ES-I3 (cell line): Measurements from ENCODE around the gene WDR73.

Source experiments
- H3K36me3 ChIP-seq: 2 replicates; pipeline ENCODE4 v1.6.1; 2013; ENCODE audit warnings: mild to moderate bottlenecking, low read length, control low read depth, moderate library complexity; ENCODE audit not compliant: insufficient read depth
- H3K4me1 ChIP-seq: 2 replicates; pipeline ENCODE4 v1.6.1; 2013; ENCODE audit warnings: mild to moderate bottlenecking, control low read depth, low read length; ENCODE audit not compliant: insufficient read depth
- H3K9ac ChIP-seq: 2 replicates; pipeline ENCODE4 v1.6.1; 2013; ENCODE audit warnings: low read depth, mild to moderate bottlenecking, low read length, moderate library complexity
- H3K9me3 ChIP-seq: 2 replicates; pipeline ENCODE4 v1.6.1; 2013; ENCODE audit warnings: mild to moderate bottlenecking, low read length, moderate library complexity; ENCODE audit not compliant: control insufficient read depth, insufficient read depth

The WDR73 gene

GRCh38 chr15:84616235-84616634 is 37.8 kb downstream of the WDR73 start:
- Histone ChIP-seq H3K4me1 (no peaks in the 10 kb centered on the region; the same call in 1 of the 2 replicates), H3K9ac (no peak overlapping the region), H3K9me3 (peaks cover 17% of the 10 kb centered on the region), H3K36me3 (peaks cover 24% of the 10 kb centered on the region)

- Histone ChIP-seq H3K9me3 (no peaks in the 10 kb centered on the region), H3K4me1 (peaks cover 3% of the 10 kb centered on the region; the same call in 1 of the 2 replicates), H3K9ac (no peak overlapping the region)
Observed at GRCh38 chr15:84611631-84612030, 42.5 kb downstream of the WDR73 start.

GRCh38 chr15:84609818-84610525 is 44.1 kb downstream of the WDR73 start:
- H3K4me1 ChIP-seq, result peaks cover 15% of the 10 kb centered on the region
- H3K36me3 ChIP-seq, result peaks cover 27% of the 10 kb centered on the region
- no peak overlapping the region for H3K9ac ChIP-seq
- no peaks in the 10 kb centered on the region for H3K9me3 ChIP-seq

More at GRCh38 chr15:84611631-84612030, 42.5 kb downstream of the WDR73 start:
- peaks cover 15% of the 10 kb centered on the region for H3K36me3 ChIP-seq

DNA sequence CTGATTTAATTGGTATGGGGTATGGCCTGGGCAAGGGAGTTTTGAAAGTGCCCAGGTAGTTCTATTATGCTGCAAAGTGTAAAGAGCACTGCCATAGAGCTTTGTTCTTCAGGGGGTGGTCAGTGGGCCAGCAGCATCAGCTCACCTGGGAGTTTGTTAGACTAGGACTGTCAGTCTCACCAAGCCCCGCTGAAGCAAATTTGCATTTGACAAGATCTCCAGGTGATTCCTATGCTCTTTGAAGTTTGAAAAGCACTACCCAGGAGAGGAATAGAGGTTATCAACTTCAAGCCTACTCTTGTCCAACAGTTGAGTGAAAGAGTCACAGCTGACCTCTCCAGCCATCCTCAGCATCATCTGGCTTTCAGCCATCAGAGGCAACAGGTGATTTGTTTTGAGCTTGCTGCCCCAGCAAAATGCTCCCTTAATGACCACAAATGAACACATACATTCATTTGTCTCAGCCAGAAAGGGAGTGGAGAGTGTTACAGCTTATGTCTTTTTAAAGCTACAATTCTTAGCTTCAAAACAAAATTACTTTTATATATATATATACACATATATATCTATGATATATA is 45.3 kb downstream of the WDR73 start:
- Histone ChIP-seq H3K36me3 (peaks cover 33% of the 10 kb centered on the region), H3K9me3 (no peaks in the 10 kb centered on the region), H3K4me1 (peaks cover 23% of the 10 kb centered on the region), H3K9ac (no peak overlapping the region)

DNA sequence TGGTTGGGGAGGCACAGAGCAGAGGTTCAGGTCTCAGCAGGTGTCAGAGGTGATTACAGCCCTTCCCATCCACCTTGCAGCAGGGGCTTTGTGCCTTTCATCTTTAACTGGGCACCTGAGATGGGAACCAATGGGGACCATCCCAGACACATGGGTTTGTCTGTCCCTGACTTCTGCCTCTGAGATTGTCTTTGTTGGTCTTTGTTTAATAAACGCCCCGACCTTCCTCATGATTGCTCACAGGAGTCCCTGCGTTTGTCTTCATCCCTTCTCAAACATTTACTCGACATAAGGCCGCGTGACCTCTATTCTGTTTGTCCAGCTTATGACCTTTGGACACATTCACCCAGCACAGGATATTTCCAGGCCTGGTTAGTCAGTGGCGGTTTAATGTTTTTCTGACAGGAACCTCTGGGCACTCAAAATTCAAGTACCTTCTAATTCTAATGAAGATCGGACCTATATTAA is 47.4 kb downstream of the WDR73 start:
- no peaks in the 10 kb centered on the region for H3K9me3 ChIP-seq
- peaks cover 31% of the 10 kb centered on the region for H3K36me3 ChIP-seq
- H3K4me1 ChIP-seq, result peaks cover 23% of the 10 kb centered on the region
- no peak overlapping the region for H3K9ac ChIP-seq

DNA sequence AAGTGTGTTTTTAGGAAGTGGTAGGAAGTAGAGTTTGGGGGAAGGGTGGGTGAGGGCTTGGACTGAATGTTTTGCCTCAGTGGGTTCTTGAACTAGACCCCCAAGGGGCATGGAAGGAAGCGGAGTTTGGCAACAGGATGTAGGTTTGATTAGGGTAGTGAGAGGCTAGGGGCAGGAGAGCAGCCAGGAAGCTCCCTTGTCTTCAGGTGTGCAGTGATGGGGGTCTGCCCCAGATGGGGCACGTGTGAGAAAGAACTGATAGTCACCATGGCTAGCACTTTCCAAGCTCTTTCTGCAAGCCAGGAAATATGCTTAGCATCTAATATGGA is 48.6 kb downstream of the WDR73 start:
- peaks cover 23% of the 10 kb centered on the region for H3K4me1 ChIP-seq
- H3K9me3 ChIP-seq, result no peaks in the 10 kb centered on the region
- no peak overlapping the region for H3K9ac ChIP-seq
- H3K36me3 ChIP-seq, result peaks cover 29% of the 10 kb centered on the region

GRCh38 chr15:84604826-84605553 is 49.1 kb downstream of the WDR73 start:
- Histone ChIP-seq H3K9ac (0 out of 2 replicates have a peak overlapping the region, but pooled peaks have one; percentile 21), H3K9me3 (no peaks in the 10 kb centered on the region), H3K36me3 (peaks cover 29% of the 10 kb centered on the region), H3K4me1 (peaks cover 23% of the 10 kb centered on the region)

DNA sequence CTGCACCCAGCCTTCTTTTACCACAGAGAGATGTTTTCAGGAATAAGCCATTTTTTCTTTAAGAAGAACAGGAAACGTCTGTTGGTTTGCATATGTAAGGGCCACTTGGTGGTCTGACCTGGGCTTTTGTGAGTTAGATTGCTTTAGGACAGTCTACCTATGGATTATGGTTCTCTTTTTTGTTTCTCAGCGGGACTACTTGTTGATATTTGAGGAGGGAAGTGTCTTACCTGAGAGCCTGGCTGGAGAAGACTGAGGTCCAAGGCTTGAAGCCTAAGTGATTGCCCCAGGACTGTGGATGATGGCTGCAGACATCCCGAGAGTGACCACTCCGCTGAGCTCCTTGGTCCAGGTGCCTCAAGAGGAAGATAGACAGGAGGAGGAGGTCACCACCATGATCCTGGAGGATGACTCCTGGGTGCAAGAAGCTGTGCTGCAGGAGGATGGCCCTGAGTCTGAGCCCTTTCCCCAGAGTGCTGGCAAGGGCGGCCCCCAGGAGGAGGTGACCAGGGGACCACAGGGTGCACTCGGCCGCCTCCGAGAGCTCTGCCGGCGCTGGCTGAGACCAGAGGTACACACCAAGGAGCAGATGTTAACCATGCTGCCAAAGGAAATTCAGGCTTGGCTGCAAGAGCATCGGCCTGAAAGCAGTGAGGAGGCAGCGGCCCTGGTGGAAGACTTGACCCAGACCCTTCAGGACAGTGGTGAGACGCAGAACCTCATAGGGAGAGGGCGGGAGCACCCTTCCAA is 50.3 kb downstream of the WDR73 start:
- H3K36me3 ChIP-seq, result peaks cover 27% of the 10 kb centered on the region
- peaks cover 23% of the 10 kb centered on the region for H3K4me1 ChIP-seq
- H3K9me3 ChIP-seq, result no peaks in the 10 kb centered on the region
- peak overlapping the region; percentile 33; the same call in 1 of the 2 replicates for H3K9ac ChIP-seq

- Histone ChIP-seq H3K9me3 (no peaks in the 10 kb centered on the region), H3K4me1 (peaks cover 26% of the 10 kb centered on the region), H3K36me3 (peaks cover 18% of the 10 kb centered on the region; the same call in 1 of the 2 replicates), H3K9ac (peak overlapping the region; percentile 73)
Observed at GRCh38 chr15:84601555-84601838, 52.6 kb downstream of the WDR73 start.

DNA sequence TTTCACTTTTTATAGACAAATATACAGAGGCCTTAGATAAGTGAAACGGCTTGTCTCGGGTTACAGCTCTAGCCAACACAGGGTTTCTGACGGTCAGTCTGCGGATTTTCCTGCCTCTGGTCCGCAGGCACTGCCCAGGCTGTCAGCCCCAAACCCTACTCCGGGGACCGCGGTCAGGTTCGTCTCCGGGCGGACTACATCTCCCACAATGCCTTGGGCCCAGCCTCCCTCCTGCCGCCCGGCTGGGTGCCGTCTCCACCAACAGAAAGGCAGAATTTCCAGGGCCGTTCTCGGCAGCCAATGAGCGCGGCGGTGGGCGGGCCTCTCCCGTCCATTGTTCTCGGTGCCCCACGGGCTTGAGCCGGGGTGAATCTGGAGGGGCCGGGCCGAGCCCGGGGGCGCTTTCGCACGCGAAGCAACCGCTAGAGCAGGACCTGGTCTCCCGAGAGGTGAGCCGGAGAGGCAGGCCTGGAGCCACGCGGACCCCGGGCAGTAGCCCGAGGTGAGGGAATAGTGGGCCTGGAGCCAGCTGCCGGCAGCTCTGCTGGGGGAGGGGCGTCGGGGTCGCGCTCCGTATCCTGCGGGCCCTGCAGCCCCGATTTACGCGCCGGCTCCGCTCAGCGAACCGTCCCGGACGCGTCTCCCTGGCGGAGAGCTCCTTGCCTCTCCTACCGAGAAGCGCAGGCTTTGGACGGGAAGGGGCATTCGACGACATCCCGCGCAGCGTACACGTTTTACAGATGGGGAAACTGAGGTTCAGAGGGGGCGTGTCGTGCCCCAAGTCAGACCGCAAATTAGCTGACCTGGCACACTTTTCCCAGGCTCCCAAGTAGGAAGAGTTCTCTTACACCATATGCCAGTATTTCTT is 53.2 kb downstream of the WDR73 start, which contains the start of gene ZSCAN2:
Gene ZSCAN2 (plus strand): TSS at position 323 of the 868 bp plus-strand sequence. CDS start 2,919 bp downstream, outside the sequence.
- no peaks in the 10 kb centered on the region for H3K9me3 ChIP-seq
- peaks cover 12% of the 10 kb centered on the region; the same call in 1 of the 2 replicates for H3K36me3 ChIP-seq
- peak within 1 kb of the TSS; percentile 73 for H3K9ac ChIP-seq
- peaks cover 24% of the 10 kb centered on the region for H3K4me1 ChIP-seq

GRCh38 chr15:84600331-84600686 is 53.8 kb downstream of the WDR73 start:
- peaks cover 7% of the 10 kb centered on the region; the same call in 1 of the 2 replicates for H3K36me3 ChIP-seq
- peaks cover 19% of the 10 kb centered on the region for H3K4me1 ChIP-seq
- H3K9ac ChIP-seq, result peak overlapping the region; percentile 73; the same call in 1 of the 2 replicates
- H3K9me3 ChIP-seq, result no peaks in the 10 kb centered on the region

- Histone ChIP-seq H3K9me3 (no peaks in the 10 kb centered on the region), H3K36me3 (peaks cover 7% of the 10 kb centered on the region; the same call in 1 of the 2 replicates), H3K9ac (no peak overlapping the region), H3K4me1 (peaks cover 19% of the 10 kb centered on the region)
Observed at GRCh38 chr15:84599906-84600305, 54.2 kb downstream of the WDR73 start.

- H3K4me1 ChIP-seq, result peaks cover 19% of the 10 kb centered on the region; the same call in 1 of the 2 replicates
- H3K36me3 ChIP-seq, result peaks cover 3% of the 10 kb centered on the region; the same call in 1 of the 2 replicates
- H3K9me3 ChIP-seq, result no peaks in the 10 kb centered on the region
- no peak overlapping the region for H3K9ac ChIP-seq
Observed at GRCh38 chr15:84598993-84599392, 55.1 kb downstream of the WDR73 start.
